CD8-positive, alpha-beta memory T cell (primary cell): ENCODE data around the gene CPEB1. TPM values are rescaled to one million over a fixed set of nuclear protein-coding genes. Genes with fewer than 3 reads are reported as not detected.
"Not testable (repeated sequence)": the region's sequence is repeated elsewhere in the genome, so short reads cannot be mapped to it uniquely, and the experiment has no call there.

Experiments used
- CTCF ChIA-PET: fragments of 350-600 bp; sonication (Branson Sonifier 250); formaldehyde crosslinking; loops from one replicate; lab custom pipeline; 2021; ENCODE audit warnings: antibody characterized with exemption; lab: Charles Lee
- POLR2A ChIA-PET: fragments of 350-600 bp; sonication (Branson Sonifier 250); formaldehyde crosslinking; loops from one replicate; lab custom pipeline; 2021; ENCODE audit warnings: antibody characterized with exemption; lab: Charles Lee
- DNase-seq, 5 donors: peaks; one replicate each; pipeline versions ENCODE4 v3.0.0 to v3.0.0-alpha.2; 2020 to 2022; ENCODE audit warnings: mixed read lengths in 1 of 5
- H3K27ac ChIP-seq: one replicate; pipeline ENCODE4 v1.7.0; 2013; ENCODE audit warnings: low read depth, mild to moderate bottlenecking, low read length, moderate library complexity
- H3K27me3 ChIP-seq: 2 replicates; pipeline ENCODE4 v1.7.0; 2013; ENCODE audit warnings: low read length, mild to moderate bottlenecking; ENCODE audit not compliant: insufficient read depth, poor library complexity, severe bottlenecking
- H3K36me3 ChIP-seq: 2 replicates; pipeline ENCODE4 v1.7.0; 2013; ENCODE audit warnings: mild to moderate bottlenecking, low read length, moderate library complexity; ENCODE audit not compliant: insufficient read depth
- H3K4me1 ChIP-seq: 2 replicates; pipeline ENCODE4 v1.7.0; 2013; ENCODE audit warnings: mild to moderate bottlenecking, low read length, moderate library complexity; ENCODE audit not compliant: insufficient read depth
- H3K4me3 ChIP-seq: 2 replicates; pipeline ENCODE4 v1.7.0; 2013; ENCODE audit warnings: mild to moderate bottlenecking, low read length
- H3K9me3 ChIP-seq: 2 replicates; pipeline ENCODE4 v1.7.0; 2013; ENCODE audit warnings: mild to moderate bottlenecking, low read length
- H3K27ac Mint-ChIP-seq, 8 donors: one replicate each; pipeline ENCODE4 v1.8.0; 2020 to 2021; ENCODE audit warnings: mixed read lengths in 8 of 8, mild to moderate bottlenecking in 6 of 8, inconsistent platforms in 3 of 8, moderate library complexity in 3 of 8
- H3K27me3 Mint-ChIP-seq, 2 donors: one replicate each; pipeline ENCODE4 v1.8.0; 2020 to 2021; ENCODE audit warnings: mixed read lengths in 2 of 2, mild to moderate bottlenecking in 1 of 2, moderate library complexity in 1 of 2
- H3K36me3 Mint-ChIP-seq, 3 donors: one replicate each; pipeline ENCODE4 v1.8.0; 2020 to 2021; ENCODE audit warnings: mixed read lengths in 3 of 3, inconsistent platforms in 1 of 3, mild to moderate bottlenecking in 1 of 3
- H3K4me1 Mint-ChIP-seq, 3 donors: one replicate each; pipeline ENCODE4 v1.8.0; 2020 to 2021; ENCODE audit warnings: mixed read lengths in 3 of 3, inconsistent platforms in 1 of 3, mild to moderate bottlenecking in 1 of 3
- H3K4me3 Mint-ChIP-seq, 7 donors: one replicate each; pipeline ENCODE4 v1.8.0; 2020 to 2021; ENCODE audit warnings: mixed read lengths in 7 of 7, mild to moderate bottlenecking in 6 of 7, moderate library complexity in 4 of 7, inconsistent platforms in 2 of 7
- H3K9me3 Mint-ChIP-seq, 5 donors: one replicate each; pipeline ENCODE4 v1.8.0; 2020 to 2022; ENCODE audit warnings: mixed read lengths in 5 of 5, mild to moderate bottlenecking in 3 of 5, moderate library complexity in 2 of 5, inconsistent platforms in 1 of 5
- polyA plus RNA-seq: library from polyadenylated mRNA; unstranded; fragments of 300-500 nt; fragmentation: Illumina TruSeq; gene quantifications from one replicate; pipeline ENCODE4 v1.2.3, GENCODE V29; 2021
- total RNA-seq, 2 experiments: library from RNA; stranded (reverse); gene quantifications; one replicate each; pipeline ENCODE4 v1.2.3, GENCODE V29; 2021

CPEB1 gene
- total and polyA plus RNA-seq, 3 experiments from 2014 or later = 0.44 to 1.2 (median 0.44) TPM

GRCh38 chr15:82647835-82648256, 683 bp upstream of the CPEB1 start:
- POLR2A ChIA-PET = interaction anchor here (1.5 kb wide), 1 partner anchor 163 kb away, joined by 5 read pairs; no protein-coding TSS in a partner anchor
- H3K27ac Mint-ChIP-seq = no peak overlapping the region
- peak overlapping the region; percentile 41 to 88 (median 76) for H3K4me3 Mint-ChIP-seq
- peaks cover 33 to 47% of the 10 kb centered on the region in 2 donors for H3K27me3 Mint-ChIP-seq
- peaks cover 10% of the 10 kb centered on the region for H3K27me3 ChIP-seq
- no peaks in the 10 kb centered on the region for H3K36me3 ChIP-seq
- no peaks in the 10 kb centered on the region for H3K9me3 ChIP-seq
- DNase-seq = peak; percentile 13 to 66 (median 37)
- peak overlapping the region; percentile 12 for H3K4me3 ChIP-seq
- H3K4me1 ChIP-seq = peaks cover 6% of the 10 kb centered on the region
- H3K36me3 Mint-ChIP-seq = peaks cover 0 to 5% (median 0%) of the 10 kb centered on the region in 3 donors
- peaks cover 0 to 2% (median 0%) of the 10 kb centered on the region in 5 donors for H3K9me3 Mint-ChIP-seq
- H3K27ac ChIP-seq = no peak overlapping the region
- H3K4me1 Mint-ChIP-seq = peaks cover 3 to 13% (median 12%) of the 10 kb centered on the region in 3 donors
- CTCF ChIA-PET = interaction anchor here (0.8 to 1.4 kb wide), 2 partner anchors 29 to 161 kb away, joined by 3 to 4 read pairs; partner anchors contain the start of gene WHAMM

- Histone ChIP-seq H3K9me3 (no peaks in the 10 kb centered on the region), H3K27me3 (peaks cover 10% of the 10 kb centered on the region), H3K4me1 (peaks cover 6% of the 10 kb centered on the region), H3K4me3 (no peak overlapping the region), H3K36me3 (no peaks in the 10 kb centered on the region), H3K27ac (peak overlapping the region; percentile 41)
- peaks cover 3 to 13% (median 12%) of the 10 kb centered on the region in 3 donors for H3K4me1 Mint-ChIP-seq
- CTCF ChIA-PET = interaction anchor here (1.4 kb wide), 1 partner anchor 163 kb away, joined by 4 read pairs; the partner anchor contains the start of gene WHAMM
- peaks cover 0 to 5% (median 0%) of the 10 kb centered on the region in 3 donors for H3K36me3 Mint-ChIP-seq
- POLR2A ChIA-PET = interaction anchor here (1.5 kb wide), 1 partner anchor 164 kb away, joined by 5 read pairs; no protein-coding TSS in a partner anchor
- H3K9me3 Mint-ChIP-seq = no peaks in the 10 kb centered on the region
- H3K4me3 Mint-ChIP-seq = peak overlapping the region in 6 of 7 donors; percentile 64 to 79 (median 76)
- DNase-seq = peak in 1 of 5 donors; percentile 8
- H3K27me3 Mint-ChIP-seq = peaks cover 36 to 48% of the 10 kb centered on the region in 2 donors
- no peak overlapping the region for H3K27ac Mint-ChIP-seq
Measured at GRCh38 chr15:82646250-82647044, 716 bp downstream of the CPEB1 start.

- H3K27me3 Mint-ChIP-seq = peaks cover 39 to 56% of the 10 kb centered on the region in 2 donors
- peak overlapping the region in 1 of 8 donors; percentile 5 for H3K27ac Mint-ChIP-seq
- peak overlapping the region in 6 of 7 donors; percentile 11 to 73 (median 32) for H3K4me3 Mint-ChIP-seq
- peak overlapping the region; percentile 29 for H3K27ac ChIP-seq
- H3K4me1 ChIP-seq, H3K36me3 ChIP-seq, H3K4me3 ChIP-seq, DNase-seq, CTCF ChIA-PET, H3K36me3 Mint-ChIP-seq, H3K9me3 Mint-ChIP-seq, H3K9me3 ChIP-seq, H3K27me3 ChIP-seq, POLR2A ChIA-PET: not testable (repeated sequence)
- H3K4me1 Mint-ChIP-seq = peaks cover 3 to 13% (median 12%) of the 10 kb centered on the region in 3 donors
Measured at GRCh38 chr15:82644967-82645852, 2.0 kb downstream of the CPEB1 start.

GRCh38 chr15:82643992-82644391, 3.2 kb downstream of the CPEB1 start:
- H3K27me3 ChIP-seq = peaks cover 10% of the 10 kb centered on the region
- H3K27ac ChIP-seq = peak overlapping the region; percentile 29
- peaks cover 41 to 67% of the 10 kb centered on the region in 2 donors for H3K27me3 Mint-ChIP-seq
- H3K4me1 ChIP-seq = peaks cover 6% of the 10 kb centered on the region
- H3K36me3 Mint-ChIP-seq = peaks cover 0 to 3% (median 0%) of the 10 kb centered on the region in 3 donors
- H3K4me1 Mint-ChIP-seq = peaks cover 3 to 13% (median 12%) of the 10 kb centered on the region in 3 donors
- H3K4me3 ChIP-seq = no peak overlapping the region
- H3K9me3 Mint-ChIP-seq = no peaks in the 10 kb centered on the region
- H3K4me3 Mint-ChIP-seq = peak overlapping the region in 1 of 7 donors; percentile 30
- no peak overlapping the region for H3K27ac Mint-ChIP-seq
- H3K9me3 ChIP-seq = no peaks in the 10 kb centered on the region
- DNase-seq = no peak
- ChIA-PET CTCF (no interaction called here), POLR2A (no interaction called here)
- no peaks in the 10 kb centered on the region for H3K36me3 ChIP-seq

- peaks cover 32 to 67% of the 10 kb centered on the region in 2 donors for H3K27me3 Mint-ChIP-seq
- POLR2A ChIA-PET = no interaction called here
- CTCF ChIA-PET = no interaction called here
Measured at GRCh38 chr15:82642656-82643055, 4.5 kb downstream of the CPEB1 start.

GRCh38 chr15:82641129-82641798, 5.9 kb downstream of the CPEB1 start:
- no peaks in the 10 kb centered on the region for H3K9me3 Mint-ChIP-seq
- peaks cover 39 to 80% of the 10 kb centered on the region in 2 donors for H3K27me3 Mint-ChIP-seq
- POLR2A ChIA-PET = no interaction called here

More at GRCh38 chr15:82642656-82643055, 4.5 kb downstream of the CPEB1 start:
- Mint-ChIP-seq H3K9me3 (no peaks in the 10 kb centered on the region), H3K36me3 (no peaks in the 10 kb centered on the region), H3K4me1 (peaks cover 3 to 4% (median 3%) of the 10 kb centered on the region in 3 donors), H3K27ac (no peak overlapping the region), H3K4me3 (no peak overlapping the region)
- Histone ChIP-seq H3K36me3 (no peaks in the 10 kb centered on the region), H3K9me3 (no peaks in the 10 kb centered on the region), H3K4me3 (no peak overlapping the region), H3K4me1 (peaks cover 6% of the 10 kb centered on the region), H3K27me3 (peaks cover 10% of the 10 kb centered on the region), H3K27ac (no peak overlapping the region)
- no peak for DNase-seq

GRCh38 chr15:82640672-82641071, 6.5 kb downstream of the CPEB1 start:
- Mint-ChIP-seq H3K27me3 (peaks cover 38 to 81% of the 10 kb centered on the region in 2 donors), H3K36me3 (no peaks in the 10 kb centered on the region), H3K4me1 (no peaks in the 10 kb centered on the region), H3K4me3 (no peak overlapping the region), H3K9me3 (no peaks in the 10 kb centered on the region), H3K27ac (no peak overlapping the region)
- Histone ChIP-seq H3K4me1 (no peaks in the 10 kb centered on the region), H3K27me3 (no peaks in the 10 kb centered on the region), H3K9me3 (no peaks in the 10 kb centered on the region), H3K4me3 (no peak overlapping the region), H3K36me3 (no peaks in the 10 kb centered on the region), H3K27ac (no peak overlapping the region)
- ChIA-PET CTCF (no interaction called here), POLR2A (no interaction called here)
- DNase-seq = no peak

More at GRCh38 chr15:82641129-82641798, 5.9 kb downstream of the CPEB1 start:
- Histone ChIP-seq H3K27me3 (peaks cover 5% of the 10 kb centered on the region), H3K9me3 (no peaks in the 10 kb centered on the region), H3K4me3 (no peak overlapping the region), H3K27ac (no peak overlapping the region), H3K36me3 (no peaks in the 10 kb centered on the region), H3K4me1 (no peaks in the 10 kb centered on the region)
- no peaks in the 10 kb centered on the region for H3K36me3 Mint-ChIP-seq
- peaks cover 3 to 4% (median 3%) of the 10 kb centered on the region in 3 donors for H3K4me1 Mint-ChIP-seq
- H3K4me3 Mint-ChIP-seq = no peak overlapping the region
- CTCF ChIA-PET = no interaction called here
- no peak for DNase-seq
- H3K27ac Mint-ChIP-seq = no peak overlapping the region
